Transverse colon (tissue), 4 donors: Measurements from ENCODE around the gene EPPIN.

ENCODE experiments used
- POLR2A ChIP-seq: fragments of 450-650 bp; IDR thresholded peaks from one replicate; pipeline ENCODE4 v1.6.1; 2016; ENCODE audit warnings: antibody characterized with exemption, mild to moderate bottlenecking, moderate library complexity
- POLR2AphosphoS5 ChIP-seq, 3 donors: sonication (generic); formaldehyde crosslinking; IDR thresholded peaks; one replicate each; pipeline ENCODE4 v1.6.1; 2016; ENCODE audit warnings: antibody characterized with exemption in 3 of 3
- TF ChIP-seq, protein P1 (sequence below), 5 experiments: fragments of 200-600 bp in 3 of 5; fragments of 450-650 bp in 2 of 5; sonication (generic) in 3 of 5; IDR thresholded peaks; 1 replicate in 2 of 5; 2 replicates in 3 of 5; pipeline ENCODE4 v1.5.1; 2016 to 2017; ENCODE audit warnings: antibody characterized with exemption in 5 of 5, inconsistent platforms in 3 of 5, mild to moderate bottlenecking in 2 of 5, moderate library complexity in 1 of 5

DNA sequence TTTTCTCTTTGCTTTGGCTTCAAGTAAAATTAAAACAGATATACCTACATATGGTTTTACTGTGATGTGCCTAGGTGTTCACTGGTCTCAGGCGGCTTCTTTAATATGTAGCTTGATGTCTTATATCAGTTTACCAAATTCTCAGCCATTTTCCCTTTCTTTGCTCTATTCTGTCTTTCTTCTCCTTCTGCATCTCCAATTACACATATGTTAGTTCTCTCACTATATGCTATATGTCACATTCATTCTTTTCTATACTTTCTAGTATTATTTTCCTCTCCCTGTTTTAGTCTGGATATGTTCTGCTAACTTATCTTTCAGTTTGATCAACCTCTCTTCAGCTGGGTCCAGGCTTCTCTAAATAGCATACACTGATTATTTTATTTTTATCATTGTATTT, 46.3 kb upstream of the EPPIN start:
- TF ChIP-seq POLR2AphosphoS5 (IDR thresholded peaks at IDR 0.05) (no peak), POLR2A (no peak)
- TF ChIP-seq, protein P1, sequence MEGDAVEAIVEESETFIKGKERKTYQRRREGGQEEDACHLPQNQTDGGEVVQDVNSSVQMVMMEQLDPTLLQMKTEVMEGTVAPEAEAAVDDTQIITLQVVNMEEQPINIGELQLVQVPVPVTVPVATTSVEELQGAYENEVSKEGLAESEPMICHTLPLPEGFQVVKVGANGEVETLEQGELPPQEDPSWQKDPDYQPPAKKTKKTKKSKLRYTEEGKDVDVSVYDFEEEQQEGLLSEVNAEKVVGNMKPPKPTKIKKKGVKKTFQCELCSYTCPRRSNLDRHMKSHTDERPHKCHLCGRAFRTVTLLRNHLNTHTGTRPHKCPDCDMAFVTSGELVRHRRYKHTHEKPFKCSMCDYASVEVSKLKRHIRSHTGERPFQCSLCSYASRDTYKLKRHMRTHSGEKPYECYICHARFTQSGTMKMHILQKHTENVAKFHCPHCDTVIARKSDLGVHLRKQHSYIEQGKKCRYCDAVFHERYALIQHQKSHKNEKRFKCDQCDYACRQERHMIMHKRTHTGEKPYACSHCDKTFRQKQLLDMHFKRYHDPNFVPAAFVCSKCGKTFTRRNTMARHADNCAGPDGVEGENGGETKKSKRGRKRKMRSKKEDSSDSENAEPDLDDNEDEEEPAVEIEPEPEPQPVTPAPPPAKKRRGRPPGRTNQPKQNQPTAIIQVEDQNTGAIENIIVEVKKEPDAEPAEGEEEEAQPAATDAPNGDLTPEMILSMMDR (IDR thresholded peaks at IDR 0.05): no peak
